GM12864 (cell line): ENCODE data around the gene CTSW.

Source experiments
- DNase-seq: peaks from one replicate; pipeline ENCODE4 v3.0.0-alpha.2; 2011; ENCODE audit warnings: low read depth
- H3K4me3 ChIP-seq: 2 replicates; pipeline ENCODE4 v1.5.1; 2011; ENCODE audit warnings: mild to moderate bottlenecking, low read depth, low read length, control low read depth
- TF ChIP-seq, protein P1 (sequence below): IDR thresholded peaks from 2 replicates; pipeline ENCODE4 v1.5.1; 2011; ENCODE audit warnings: low read depth, mild to moderate bottlenecking, moderate library complexity, low read length, control low read depth, inconsistent platforms; ENCODE audit errors: missing control alignments

Gene CTSW

GRCh38 chr11:65928667-65929066 lies 49.0 kb downstream of the CTSW start:
- no peak overlapping the region for H3K4me3 ChIP-seq
- TF ChIP-seq, protein P1, sequence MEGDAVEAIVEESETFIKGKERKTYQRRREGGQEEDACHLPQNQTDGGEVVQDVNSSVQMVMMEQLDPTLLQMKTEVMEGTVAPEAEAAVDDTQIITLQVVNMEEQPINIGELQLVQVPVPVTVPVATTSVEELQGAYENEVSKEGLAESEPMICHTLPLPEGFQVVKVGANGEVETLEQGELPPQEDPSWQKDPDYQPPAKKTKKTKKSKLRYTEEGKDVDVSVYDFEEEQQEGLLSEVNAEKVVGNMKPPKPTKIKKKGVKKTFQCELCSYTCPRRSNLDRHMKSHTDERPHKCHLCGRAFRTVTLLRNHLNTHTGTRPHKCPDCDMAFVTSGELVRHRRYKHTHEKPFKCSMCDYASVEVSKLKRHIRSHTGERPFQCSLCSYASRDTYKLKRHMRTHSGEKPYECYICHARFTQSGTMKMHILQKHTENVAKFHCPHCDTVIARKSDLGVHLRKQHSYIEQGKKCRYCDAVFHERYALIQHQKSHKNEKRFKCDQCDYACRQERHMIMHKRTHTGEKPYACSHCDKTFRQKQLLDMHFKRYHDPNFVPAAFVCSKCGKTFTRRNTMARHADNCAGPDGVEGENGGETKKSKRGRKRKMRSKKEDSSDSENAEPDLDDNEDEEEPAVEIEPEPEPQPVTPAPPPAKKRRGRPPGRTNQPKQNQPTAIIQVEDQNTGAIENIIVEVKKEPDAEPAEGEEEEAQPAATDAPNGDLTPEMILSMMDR = no peak
- no peak for DNase-seq

DNA sequence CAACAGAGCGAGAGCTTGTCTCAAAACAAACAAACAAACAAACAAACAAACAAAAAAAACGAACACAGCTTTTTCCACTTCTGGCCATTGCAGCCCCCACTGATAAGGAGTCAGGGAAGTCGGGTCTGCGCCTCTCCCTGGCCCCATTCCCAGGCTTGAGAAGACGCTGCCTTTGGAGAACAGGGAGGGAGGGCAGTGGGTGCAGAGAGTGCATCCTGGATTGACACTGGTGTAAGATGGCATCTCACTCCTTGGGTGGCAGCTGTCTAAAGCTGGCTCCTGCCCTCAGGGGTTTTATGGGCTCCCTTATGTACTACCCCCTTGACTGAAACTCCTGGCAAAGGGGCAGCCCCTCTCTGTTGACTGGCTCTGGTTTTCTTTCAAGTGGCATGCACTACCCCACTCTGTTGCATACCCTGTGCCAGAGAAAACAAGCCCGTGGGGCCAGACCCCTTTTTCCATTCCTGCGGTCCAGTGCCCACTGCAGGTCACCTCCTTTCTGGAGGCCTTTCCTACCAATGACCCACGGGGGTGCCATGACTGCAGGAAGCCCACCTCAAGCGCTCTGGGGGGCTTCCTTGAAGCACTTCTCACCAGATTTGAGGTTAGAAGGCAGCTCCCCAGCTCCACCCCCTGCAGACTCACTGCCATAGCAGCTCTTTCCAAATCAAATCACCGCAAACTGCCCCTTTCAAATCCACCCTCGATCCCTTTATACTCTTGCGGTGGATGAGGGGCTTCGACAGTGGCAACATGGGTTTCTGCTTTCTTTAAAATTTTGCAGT lies 52.3 kb downstream of the CTSW start:
- no peak for DNase-seq
- TF ChIP-seq, protein P1 = no peak
- no peak overlapping the region for H3K4me3 ChIP-seq

DNA sequence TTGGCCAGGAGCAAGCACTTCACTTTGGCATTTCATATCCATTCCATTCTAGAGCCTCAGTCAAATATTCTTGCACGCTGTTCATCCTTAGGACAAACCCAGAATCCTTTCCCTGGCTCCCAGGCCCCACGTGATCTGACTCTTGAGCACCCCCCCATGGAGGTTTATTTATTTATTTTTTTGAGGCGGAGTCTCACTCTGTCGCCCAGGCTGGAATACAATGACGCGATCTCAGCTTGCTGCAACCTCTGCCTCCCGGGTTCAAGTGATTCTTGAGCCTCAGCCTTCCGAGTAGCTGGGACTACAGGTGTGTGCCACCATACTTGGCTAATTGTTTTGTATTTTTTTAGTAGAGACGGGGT lies 52.9 kb downstream of the CTSW start:
- TF ChIP-seq, protein P1 = no peak
- no peak for DNase-seq
- no peak overlapping the region for H3K4me3 ChIP-seq
